HT-29 (cell line): Measurements from ENCODE around the gene PRPH2. TPM values are rescaled to one million over a fixed set of nuclear protein-coding genes. Genes with fewer than 3 reads are reported as not detected.
"Not testable (repeated sequence)": the region's sequence is repeated elsewhere in the genome, so short reads cannot be mapped to it uniquely, and the experiment has no call there.

Experiments
- DNase-seq: peaks from one replicate; pipeline ENCODE4 v3.0.0-alpha.2; 2015; ENCODE audit warnings: low spot score
- total RNA-seq: library from RNA; depleted of rRNA; stranded (reverse); fragments of >200 nt; shearing (Covaris generic); gene quantifications from 2 replicates; pipeline ENCODE4 v1.2.3, GENCODE V29; 2014

PRPH2 gene
- total RNA-seq, 1 experiment from 2014 or later, result not detected

DNA sequence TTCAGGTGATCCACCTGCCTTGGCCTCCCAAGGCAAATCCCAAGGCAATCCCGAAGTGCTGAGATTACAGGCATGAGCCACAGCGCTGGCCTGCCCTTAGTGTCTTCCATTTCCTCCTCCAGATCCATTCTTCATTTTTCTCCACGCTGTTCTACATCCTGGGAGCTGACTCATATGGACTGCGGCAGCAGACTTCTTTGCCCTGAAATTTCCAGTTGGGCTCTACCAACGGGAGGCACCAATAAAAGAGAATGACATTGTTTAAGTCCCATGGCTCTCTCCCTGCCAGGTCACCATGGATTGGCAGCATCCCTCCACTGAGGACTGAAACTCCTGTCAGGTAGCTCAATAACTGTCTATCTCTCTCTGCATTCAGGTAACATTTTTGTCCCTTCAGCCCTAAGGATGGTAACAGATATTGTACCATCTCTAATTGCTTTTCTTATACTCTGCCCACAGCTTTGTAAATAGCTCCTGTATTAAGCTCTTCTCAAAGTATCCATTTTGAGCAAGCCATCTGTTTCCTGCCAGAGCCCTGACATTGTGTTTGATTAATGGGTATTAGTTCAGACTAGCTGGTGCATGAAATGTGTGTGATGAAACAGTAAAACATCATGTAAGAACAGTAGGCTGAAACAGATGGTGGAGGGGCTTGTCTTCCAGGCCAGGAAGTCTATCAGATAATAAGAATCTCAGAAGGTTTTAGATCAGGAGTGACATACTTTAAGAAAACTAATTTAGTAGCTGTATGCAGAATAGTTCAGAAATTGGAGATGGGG, 19.9 kb upstream of the PRPH2 start:
- no peak for DNase-seq

DNA sequence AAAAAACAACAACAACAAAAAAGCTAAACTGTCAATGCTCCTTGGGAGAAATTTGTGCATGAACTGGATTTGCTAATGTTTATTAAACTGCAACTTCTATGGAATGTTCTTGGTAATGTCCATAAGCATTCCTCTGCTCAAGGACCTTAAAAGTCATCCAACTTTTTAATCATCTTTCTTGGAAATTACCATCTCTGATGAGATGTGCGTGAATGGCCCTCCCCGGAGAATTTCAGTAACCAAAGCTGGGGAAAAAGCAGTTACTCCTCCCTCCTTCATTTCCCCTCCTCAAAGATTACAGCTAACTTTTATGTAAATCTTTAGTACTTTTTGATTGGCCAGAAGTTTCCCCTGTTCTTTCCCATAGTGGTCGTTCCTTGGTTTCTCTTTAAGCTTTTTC, 18.3 kb upstream of the PRPH2 start:
- DNase-seq, result no peak

DNA sequence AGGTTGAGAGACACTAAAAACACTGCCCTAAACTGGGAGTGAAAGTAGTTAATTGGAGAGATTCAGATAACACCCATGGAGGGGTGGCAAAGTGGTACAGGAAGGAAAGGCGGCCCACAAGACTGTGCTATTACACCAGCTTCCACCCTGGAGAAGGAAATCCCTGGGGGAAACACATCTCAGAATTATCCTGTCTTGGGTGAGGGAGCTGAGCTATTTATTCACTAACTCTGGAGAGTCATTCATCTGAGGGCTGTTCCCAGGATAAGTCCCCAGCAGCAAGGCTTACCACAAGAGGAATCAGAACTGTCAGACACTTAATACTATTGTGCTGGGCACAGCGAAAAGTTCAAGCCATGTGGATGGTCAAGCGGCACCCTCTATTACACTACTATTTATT, 13.6 kb upstream of the PRPH2 start:
- no peak for DNase-seq

DNA sequence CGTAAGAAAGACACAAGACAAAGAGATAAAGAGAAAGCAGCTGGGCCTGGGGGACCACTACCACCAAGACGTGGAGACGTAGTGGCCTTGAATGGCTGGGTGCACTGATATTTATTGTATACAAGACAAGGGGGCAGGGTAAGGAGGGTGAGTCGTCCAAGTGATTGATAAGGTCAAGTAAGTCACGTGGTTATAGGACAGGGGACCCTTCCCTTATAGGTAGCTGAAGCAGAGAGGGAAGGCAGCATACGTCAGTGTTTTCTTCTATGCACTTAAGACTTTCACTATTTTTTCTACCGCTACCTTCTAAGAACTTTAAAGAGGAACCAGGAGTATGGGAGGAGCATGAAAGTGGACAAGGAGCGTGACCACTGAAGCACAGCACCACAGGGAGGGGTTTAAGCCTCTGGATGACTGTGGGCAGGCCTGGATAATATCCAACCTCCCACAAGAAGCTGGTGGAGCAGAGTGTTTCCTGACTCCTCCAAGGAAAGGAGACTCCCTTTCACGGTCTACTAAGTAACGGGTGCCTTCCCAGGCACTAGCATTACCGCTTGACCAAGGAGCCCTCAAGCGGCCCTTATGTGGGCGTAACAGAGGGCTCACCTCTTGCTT, 11.6 kb upstream of the PRPH2 start:
- not testable (repeated sequence) for DNase-seq

DNA sequence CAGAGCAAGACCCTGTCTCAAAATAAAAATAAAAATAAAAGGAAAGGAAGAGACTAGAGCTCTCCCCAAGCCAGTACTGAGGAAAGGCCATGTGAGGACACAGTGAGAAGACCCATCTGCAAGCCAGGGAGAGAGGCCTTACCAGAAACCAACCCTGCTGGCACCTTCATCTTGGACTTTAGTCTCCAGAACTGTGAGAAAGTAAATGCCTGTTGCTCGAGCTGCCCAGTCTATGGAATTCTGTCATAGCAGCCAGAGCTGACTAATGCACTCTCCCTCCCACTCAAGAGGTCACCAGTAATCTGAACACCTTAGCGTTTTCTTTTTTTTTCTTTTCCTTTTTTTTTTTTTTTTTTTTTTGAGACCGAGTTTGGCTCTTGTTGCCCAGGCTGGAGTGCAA, 7.3 kb upstream of the PRPH2 start:
- peak; percentile 6 for DNase-seq

DNA sequence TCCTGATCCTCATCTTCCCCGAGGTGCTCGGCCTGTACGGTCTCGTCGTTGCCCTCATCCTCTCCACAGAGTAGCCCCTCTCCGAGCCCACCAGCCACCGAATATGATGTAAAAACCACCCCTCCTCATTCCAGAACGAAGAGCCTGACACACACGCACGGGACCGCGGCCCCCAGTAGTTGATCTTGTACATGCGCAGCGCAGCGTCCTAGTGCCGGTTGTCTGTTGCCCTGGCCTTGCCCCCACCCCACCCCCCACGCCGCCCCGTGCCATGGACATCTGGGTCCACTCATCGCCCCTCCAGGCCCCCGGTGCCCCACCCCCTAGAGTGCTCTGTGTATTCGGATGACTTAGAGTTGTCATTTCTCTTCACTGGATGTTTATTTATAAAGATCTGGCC, 5.2 kb upstream of the PRPH2 start:
- DNase-seq, result no peak

DNA sequence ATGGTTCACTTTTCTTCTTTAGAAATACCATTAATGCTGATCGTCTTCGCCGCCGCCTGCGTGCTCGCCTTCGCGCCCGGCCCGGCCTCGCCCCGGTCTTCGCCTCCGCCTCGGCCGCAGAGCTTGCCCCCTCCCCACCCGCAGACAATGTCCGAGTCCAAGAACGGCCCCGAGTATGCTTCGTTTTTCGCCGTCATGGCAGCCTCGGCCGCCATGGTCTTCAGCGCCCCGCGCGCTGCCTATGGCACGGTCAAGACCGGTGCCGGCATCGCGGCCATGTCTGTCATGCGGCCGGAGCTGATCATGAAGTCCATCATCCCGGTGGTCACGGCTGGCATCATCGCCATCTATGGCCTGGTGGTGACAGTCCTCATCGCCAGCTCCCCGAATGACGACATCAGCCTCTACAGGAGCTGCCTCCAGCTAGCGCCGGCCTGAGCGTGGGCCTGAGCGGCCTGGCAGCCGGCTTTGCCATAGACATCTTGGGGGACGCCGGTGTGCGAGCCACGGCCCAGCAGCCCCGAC, 4.8 kb upstream of the PRPH2 start:
- DNase-seq, result no peak

DNA sequence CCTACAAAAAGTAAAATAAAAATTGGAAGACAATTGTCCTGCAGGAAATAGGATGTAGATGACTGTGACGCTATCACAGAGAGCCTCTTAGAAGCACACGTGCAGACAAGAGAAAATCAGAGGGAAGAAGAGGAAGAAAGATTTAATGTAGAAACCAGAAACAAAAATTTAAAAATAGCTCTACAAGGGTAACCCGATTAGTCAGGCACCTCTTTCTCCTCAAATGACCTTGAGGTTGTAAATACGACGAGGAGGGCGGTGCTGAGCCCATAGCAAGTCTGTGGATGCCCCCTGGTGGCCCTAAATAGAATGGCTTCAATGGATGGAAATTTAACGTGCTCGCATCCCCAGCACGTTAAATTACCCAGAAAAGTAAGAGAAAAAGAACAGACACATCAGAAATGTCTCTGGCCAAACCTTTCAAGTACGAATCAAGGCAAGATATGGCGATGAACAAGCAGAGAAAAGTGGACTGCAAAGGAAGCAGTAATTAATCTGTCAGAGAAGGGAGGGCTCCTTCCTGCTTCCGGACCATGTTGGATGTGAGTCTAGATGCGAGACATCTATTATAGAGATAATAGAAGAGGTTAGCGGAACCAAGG, 4.2 kb upstream of the PRPH2 start:
- DNase-seq, result peak; percentile 74

DNA sequence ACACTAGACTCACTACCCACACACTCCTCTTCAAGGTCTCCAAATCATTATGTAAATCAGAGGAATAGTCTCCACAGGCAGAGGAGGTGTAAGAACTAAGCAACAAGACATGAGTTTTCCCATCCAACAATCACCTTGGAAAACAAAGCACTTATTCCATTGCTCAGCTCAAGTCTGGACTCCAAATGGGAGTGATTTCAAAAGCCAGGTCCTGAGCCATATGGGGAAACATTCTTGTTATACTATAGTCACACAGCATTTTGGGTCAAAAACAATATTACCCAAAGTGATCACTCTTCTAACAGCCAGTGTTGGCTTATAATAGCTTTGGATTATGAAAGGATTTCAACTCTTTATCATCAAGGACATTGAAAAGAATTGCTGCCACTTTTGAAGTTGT, 3.6 kb upstream of the PRPH2 start:
- no peak for DNase-seq

DNA sequence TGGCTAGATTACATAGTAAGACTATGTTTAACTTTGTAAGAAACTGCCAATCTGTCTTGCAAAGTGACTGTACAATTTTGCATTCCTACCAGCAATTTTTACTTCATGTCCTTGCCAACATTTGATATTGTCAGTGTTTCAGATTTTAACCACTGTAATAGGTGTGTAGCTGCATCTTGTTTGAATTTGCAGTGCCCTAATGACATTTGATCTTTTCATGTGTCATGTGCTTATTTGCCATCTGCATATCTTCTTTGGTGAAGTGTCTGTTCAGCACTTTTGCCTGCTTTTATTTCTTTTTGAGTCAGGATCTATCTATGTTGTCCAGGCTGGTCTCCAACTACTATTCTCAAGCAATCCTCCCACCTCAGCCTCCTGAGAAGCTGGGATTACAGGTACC, 2.4 kb upstream of the PRPH2 start:
- DNase-seq, result no peak

DNA sequence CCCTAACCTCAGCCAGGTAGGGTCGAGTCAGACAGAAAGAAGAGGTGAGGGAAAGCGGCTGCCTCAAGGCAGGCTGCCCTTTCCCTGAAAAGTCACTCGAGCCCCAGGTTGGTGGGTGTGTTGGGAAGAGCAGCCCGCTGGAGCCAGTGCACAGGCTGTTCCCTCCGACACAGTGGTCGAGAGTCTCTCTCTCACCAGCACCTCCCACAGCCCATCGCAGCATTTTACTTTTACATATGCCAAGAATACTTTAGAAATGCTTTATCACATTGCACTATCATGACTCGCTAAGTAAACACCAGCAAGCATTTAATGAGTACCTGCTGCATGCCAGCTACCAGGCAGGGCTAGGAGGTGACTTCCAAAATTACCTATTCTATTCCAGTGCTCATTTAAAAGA, 1.7 kb downstream of the PRPH2 start:
- no peak for DNase-seq

DNA sequence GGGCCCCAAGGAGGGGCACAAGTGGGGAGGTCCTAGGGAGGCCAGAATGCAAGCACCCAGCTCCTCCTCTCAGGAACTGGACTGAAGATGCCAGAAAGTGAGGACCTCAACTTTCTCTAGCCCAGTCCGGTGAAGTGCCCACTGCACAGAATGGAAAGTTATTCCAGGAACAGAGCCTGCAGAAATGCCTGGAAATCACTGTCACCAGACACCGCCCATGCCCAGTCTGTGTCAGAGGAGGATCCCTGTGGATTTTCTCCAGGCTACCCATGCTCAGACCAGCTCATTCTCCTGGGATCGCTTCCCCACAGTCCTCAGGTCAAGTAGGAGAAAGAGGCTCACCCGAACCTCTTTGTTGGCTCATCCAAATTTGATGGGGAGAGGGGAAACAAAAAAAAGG, 6.5 kb downstream of the PRPH2 start:
- DNase-seq, result no peak

DNA sequence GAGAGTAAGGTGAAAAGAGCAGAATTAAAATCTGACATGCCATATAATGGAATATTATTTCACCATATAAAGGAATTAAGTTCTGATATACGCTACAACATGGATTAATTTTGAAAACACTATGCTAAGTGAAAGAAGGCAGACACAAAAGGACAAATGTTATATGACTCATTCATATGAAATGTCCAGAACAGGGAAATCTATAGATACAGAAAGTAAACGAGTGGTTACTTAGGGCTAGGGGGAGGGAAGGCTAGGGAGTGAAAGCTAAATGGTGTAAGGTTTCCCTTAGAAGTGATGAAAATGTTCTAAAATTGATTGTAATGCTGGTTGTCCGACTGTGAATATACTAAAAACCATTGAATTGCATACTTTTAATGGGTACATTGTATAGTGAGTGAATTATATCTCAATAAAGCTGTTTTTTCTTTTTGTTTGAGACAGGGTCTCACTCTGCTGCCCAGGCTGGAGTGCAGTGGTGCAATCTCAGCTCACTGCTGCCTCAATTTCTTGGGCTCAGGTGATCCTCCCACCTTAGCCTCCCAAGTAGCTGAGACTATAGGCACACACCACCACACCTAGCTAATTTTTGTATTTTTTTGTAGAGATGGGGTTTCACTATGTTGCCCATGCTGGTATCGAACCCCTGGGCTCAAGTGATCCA, 8.2 kb downstream of the PRPH2 start:
- DNase-seq, result peak; percentile 18

DNA sequence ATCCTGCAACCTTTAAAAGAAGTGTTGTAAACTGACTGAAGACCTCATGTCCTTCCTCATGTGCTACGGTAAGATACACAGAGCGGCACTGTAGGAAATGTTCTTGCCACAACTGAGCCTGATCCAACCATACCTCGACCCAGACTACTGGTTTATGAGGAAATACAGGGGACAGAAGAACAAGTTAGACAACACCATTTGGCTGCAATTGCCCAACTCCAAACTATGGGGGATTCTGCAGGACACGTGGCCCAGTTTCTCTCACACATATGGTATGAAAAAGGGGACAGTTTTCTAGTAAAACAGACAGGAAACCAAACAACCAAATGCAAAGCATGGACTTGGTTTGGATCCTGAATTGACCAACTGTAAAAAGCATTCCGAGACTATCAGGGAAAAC, 10.5 kb downstream of the PRPH2 start:
- DNase-seq, result no peak

DNA sequence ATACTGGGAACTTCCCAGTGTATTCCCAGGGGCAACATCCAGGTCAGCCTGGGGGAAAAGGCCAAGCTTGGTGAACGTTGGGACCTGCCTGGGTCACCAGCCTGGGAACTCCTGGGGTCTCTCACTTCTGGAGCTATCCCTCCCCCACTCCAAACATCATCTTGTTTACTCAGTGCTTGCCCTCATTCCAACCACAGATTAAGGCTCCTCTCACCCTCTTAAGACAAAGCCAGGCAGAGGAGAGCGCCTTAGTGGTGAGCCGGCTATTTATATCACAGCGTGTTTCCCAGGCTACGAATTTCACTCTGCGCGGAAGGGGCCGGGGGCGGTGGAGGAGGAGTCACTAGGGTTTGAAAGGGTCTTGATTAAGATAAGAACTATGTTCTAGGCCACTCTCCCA, 12.1 kb downstream of the PRPH2 start:
- DNase-seq, result no peak

DNA sequence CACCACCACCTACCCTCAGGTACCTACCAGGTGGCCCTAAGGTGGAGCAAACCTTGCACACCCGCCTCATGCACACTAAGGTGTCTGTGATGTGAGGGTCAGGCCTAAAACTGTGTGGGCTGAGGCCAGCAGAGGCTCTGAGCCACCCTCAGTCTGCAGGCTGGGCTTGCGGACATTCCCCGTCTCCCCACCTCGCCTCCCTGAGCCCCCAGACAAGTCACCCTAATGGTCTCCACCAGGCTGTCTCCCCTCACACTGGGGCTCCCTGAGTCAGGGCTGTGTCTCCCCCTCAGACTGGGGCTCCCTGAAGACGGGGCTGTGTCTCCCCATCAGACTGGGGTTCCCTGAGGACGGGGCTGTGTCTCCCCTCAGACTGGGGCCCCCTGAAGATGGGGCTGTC, 12.5 kb downstream of the PRPH2 start:
- DNase-seq, result no peak

DNA sequence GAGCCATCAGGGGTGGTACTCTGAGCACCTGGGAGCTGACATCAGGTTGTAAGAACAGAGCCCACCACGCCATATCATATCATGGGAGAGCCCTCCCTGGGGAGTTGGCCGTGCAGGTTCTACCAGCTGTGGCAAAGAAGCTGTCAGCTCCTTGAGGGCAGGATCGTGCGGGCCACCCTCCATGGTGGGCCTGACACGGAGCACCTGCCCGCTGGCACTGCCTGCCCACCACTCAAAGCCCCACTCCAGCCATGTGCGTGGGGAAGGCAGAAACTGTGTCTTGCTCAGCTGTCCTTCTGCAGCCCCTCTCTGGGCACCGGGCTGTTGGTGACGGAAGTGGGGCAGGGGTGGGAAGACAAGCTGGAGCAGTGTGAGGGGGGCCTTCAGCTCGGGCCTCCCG, 14.3 kb downstream of the PRPH2 start:
- DNase-seq, result no peak

DNA sequence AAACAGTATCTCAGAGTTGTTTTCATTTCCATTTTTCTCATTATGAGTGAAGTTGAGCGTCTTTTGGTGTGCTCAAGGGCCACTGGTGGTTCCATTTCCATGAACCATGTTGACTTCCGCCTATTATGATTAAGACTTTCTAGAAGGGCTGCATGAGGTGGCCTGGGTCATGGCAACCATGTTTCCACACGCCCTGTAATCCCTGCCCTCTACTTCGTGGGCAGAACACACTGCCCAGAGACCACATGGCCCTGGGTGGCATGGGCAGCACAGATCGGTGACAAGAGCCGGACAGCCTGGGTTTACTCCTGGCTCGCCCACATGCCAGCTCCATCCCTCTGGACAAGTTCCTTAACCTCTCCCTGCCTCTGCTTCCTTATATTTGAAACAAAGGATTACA, 14.8 kb downstream of the PRPH2 start:
- DNase-seq, result no peak

DNA sequence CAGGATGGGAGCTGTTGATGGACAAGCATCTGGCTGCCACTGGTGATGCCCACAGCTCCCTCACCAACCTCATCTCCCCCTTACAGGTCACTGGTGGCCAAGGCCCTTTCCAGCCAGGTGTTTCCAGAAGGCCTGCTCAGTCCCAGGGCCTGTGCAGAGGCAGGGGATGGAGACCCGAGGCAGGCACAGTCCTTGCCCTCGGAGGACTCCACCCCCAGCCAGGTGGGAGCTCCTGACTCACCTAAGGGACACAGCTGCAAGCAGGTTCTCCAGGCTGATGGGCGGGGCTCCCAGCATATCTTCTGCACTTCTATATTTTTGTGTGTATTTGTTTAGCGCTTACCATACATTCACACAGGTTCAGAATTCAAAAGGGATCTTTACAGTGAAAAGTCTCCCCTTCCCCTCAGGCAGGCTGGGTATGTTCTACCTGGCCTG, 17.4 kb downstream of the PRPH2 start:
- DNase-seq, result no peak

DNA sequence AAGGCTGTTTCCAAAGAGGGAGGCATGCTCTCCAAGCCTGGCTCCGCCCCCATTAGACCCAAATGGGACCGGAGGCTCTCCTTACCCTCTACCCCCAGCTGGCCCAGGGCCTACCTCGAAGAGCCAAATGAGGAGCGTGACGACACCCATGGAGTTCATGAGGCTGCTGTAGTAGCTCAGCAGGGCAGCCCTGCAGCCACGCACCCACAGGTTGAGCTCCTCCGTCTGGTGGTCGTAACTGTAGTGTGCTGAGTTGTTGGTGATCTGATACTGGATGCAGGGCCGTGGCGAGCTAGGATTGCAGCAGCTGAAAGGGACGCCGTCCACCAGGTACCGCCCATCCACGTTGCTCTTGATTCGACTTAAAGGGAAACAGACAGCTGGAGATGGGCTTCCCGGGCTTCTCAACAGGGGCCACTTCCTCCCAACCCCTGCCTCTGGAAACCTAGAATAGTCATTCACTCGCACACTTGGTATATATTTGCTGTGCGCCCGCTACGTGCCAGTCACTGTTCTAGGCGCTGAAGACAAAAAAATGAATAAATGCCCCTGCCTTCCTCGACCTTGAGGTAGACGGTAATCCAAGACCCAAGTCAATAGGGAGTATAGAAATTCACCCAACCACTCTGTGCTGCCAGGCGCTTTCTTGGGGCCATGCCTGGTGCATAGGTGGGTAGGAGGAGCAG, 18.0 kb downstream of the PRPH2 start:
- no peak for DNase-seq

DNA sequence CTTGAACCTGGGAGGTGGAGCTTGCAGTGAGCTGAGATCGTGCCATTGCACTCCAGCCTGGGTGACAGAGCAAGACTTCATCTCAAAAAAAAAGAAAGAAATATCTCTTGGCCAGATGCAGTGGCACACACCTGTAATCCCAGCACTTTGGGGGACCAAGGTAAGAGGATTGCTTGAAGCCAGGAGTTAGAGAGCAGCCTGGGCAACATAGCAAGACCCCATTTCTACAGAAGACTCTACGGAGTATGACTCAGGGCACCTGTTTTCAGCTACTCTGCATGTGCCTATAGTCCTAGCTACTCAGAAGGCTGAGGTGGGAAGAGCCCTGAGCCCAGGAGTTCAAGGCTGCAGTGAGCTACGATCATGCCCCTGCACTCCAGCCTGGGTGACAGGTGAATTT, 19.6 kb downstream of the PRPH2 start:
- not testable (repeated sequence) for DNase-seq

DNA sequence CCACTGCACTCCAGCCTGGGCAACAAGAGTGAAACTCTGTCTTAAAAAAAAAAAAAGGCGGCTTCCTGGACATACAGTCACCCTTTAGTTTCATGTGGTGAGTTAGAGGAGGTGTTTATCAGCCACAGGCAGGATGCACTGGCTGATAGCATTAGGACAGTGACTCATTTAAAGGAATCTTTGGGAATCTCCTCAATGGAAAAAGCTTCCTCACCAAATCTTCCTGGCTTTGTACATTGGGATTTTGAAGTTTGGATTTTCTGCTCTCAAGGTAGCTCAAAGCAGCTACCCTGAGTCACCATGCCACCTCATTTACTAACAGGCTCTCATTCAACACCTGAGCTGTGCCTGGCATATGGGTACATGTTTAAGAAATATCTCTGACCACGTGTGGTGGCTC, 20.2 kb downstream of the PRPH2 start:
- no peak for DNase-seq
